Measurements from ENCODE around the gene TMEM26.

- no peak for TF ChIP-seq POLR2AphosphoS5 (IDR thresholded peaks at IDR 0.05)
- TF ChIP-seq, protein P1, sequence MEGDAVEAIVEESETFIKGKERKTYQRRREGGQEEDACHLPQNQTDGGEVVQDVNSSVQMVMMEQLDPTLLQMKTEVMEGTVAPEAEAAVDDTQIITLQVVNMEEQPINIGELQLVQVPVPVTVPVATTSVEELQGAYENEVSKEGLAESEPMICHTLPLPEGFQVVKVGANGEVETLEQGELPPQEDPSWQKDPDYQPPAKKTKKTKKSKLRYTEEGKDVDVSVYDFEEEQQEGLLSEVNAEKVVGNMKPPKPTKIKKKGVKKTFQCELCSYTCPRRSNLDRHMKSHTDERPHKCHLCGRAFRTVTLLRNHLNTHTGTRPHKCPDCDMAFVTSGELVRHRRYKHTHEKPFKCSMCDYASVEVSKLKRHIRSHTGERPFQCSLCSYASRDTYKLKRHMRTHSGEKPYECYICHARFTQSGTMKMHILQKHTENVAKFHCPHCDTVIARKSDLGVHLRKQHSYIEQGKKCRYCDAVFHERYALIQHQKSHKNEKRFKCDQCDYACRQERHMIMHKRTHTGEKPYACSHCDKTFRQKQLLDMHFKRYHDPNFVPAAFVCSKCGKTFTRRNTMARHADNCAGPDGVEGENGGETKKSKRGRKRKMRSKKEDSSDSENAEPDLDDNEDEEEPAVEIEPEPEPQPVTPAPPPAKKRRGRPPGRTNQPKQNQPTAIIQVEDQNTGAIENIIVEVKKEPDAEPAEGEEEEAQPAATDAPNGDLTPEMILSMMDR (IDR thresholded peaks at IDR 0.05) = no peak
- no peak for TF ChIP-seq POLR2A (IDR thresholded peaks at IDR 0.05)
Measured at GRCh38 chr10:61452151-61452651, 980 bp downstream of the TMEM26 start.

Data from suprapubic skin (tissue), 4 donors.